HepG2 (cell line): ENCODE measurements around the gene KCNIP4. TPM values are rescaled to one million over a fixed set of nuclear protein-coding genes. Genes with fewer than 3 reads are reported as not detected.

Source experiments
- ATAC-seq: fragments of 200-7000 bp; cut with Tn5 transposase; 3 replicates; pipeline ENCODE4 v1.9.1; 2020; ENCODE audit warnings: mild to moderate bottlenecking, moderate library complexity
- BruUV-seq: library from RNA; stranded (reverse); fragments of 400-500 nt; replicated peaks from 2 replicates; lab custom pipeline; 2021; lab: Mats Ljungman, UMichigan
- CTCF ChIA-PET: fragments of 300-600 bp; formaldehyde crosslinking; extraction: SDS; loops from one replicate; lab custom pipeline; 2021; ENCODE audit warnings: low total read pairs, inconsistent platforms, low intra/inter-chr PET ratio; lab: Yijun Ruan, JAX
- POLR2A ChIA-PET: fragments of 350-600 bp; sonication (Branson Sonifier 250); formaldehyde crosslinking; loops from one replicate; lab custom pipeline; 2020; ENCODE audit warnings: antibody characterized with exemption, inconsistent platforms; lab: Yijun Ruan, JAX
- DNase-seq: peaks from one replicate; pipeline ENCODE4 v3.0.0-alpha.2; 2015; ENCODE audit warnings: low spot score
- FAIRE-seq: peaks from 3 replicates; lab custom pipeline; 2011; peaks lifted over from hg19 to GRCh38; lab: Jason Lieb, UNC
- H2AFZ ChIP-seq: one replicate; pipeline ENCODE4 v1.6.1; 2011; ENCODE audit warnings: low read length, inconsistent platforms
- H3K27ac ChIP-seq: fragments of 300-600 bp; 3 replicates; pipeline ENCODE4 v1.8.0; 2011; ENCODE audit warnings: mixed run types, mild to moderate bottlenecking, mixed read lengths, low read length, inconsistent platforms; ENCODE audit not compliant: insufficient read depth; ENCODE audit errors: extremely low read length
- H3K27me3 ChIP-seq, 2 experiments: fragments of 200-600 bp in 1 of 2; 2 replicates in 1 of 2; 3 replicates in 1 of 2; pipeline versions ENCODE4 v1.6.0 to v1.8.0; 2011; ENCODE audit warnings: low read length in 2 of 2, mild to moderate bottlenecking in 2 of 2, moderate library complexity in 2 of 2, inconsistent platforms in 1 of 2; ENCODE audit not compliant: insufficient read depth in 2 of 2, control insufficient read depth in 1 of 2
- H3K36me3 ChIP-seq, 2 experiments: fragments of 200-600 bp in 1 of 2; replicated peaks in 1 of 2; 2 replicates in 1 of 2; 3 replicates in 1 of 2; pipeline versions ENCODE4 v1.5.1 to v1.8.0; 2011; ENCODE audit warnings: low read length in 2 of 2, inconsistent platforms in 1 of 2; ENCODE audit not compliant: insufficient read depth in 2 of 2, control insufficient read depth in 1 of 2
- H3K4me1 ChIP-seq: 2 replicates; pipeline ENCODE4 v1.5.1; 2012; ENCODE audit warnings: low read length, inconsistent platforms; ENCODE audit not compliant: insufficient read depth
- H3K4me2 ChIP-seq: 2 replicates; pipeline ENCODE4 v1.6.0; 2011; ENCODE audit warnings: low read depth, low read length, inconsistent platforms
- H3K4me3 ChIP-seq, 3 experiments: fragments of 200-600 bp in 1 of 3; sonication (generic), shearing (Covaris generic) in 1 of 3; replicated peaks in 1 of 3; 2 replicates each; pipeline ENCODE4 v1.5.1; 2011 to 2016; ENCODE audit warnings: low read length in 3 of 3, inconsistent platforms in 2 of 3, low read depth in 2 of 3, mild to moderate bottlenecking in 2 of 3, control low read depth in 1 of 3, mixed read lengths in 1 of 3; ENCODE audit not compliant: insufficient read depth in 1 of 3
- H3K79me2 ChIP-seq: one replicate; pipeline ENCODE4 v1.6.1; 2011; ENCODE audit warnings: low read length, inconsistent platforms; ENCODE audit not compliant: insufficient read depth
- H3K9ac ChIP-seq: 2 replicates; pipeline ENCODE4 v1.6.0; 2011; ENCODE audit warnings: mild to moderate bottlenecking, low read depth, low read length, inconsistent platforms; ENCODE audit not compliant: insufficient read depth
- H3K9me3 ChIP-seq: 2 replicates; pipeline ENCODE4 v1.5.1; 2012; ENCODE audit warnings: mild to moderate bottlenecking, low read length
- H4K20me1 ChIP-seq: 2 replicates; pipeline ENCODE4 v1.6.0; 2011; ENCODE audit warnings: inconsistent platforms, mild to moderate bottlenecking, low read length, moderate library complexity; ENCODE audit not compliant: insufficient read depth
- DR1 ChIP-seq: sonication (generic); formaldehyde crosslinking; IDR thresholded peaks from 2 replicates; pipeline ENCODE4 v1.8.0; 2021; ENCODE audit warnings: mild to moderate bottlenecking, missing genetic modification reagents, inconsistent platforms
- JUN ChIP-seq: sonication (generic); formaldehyde crosslinking; IDR thresholded peaks from 2 replicates; pipeline ENCODE4 v1.4.0; 2020; ENCODE audit warnings: mild to moderate bottlenecking, missing genetic modification reagents
- PRMT3 ChIP-seq: sonication (generic); formaldehyde crosslinking; IDR thresholded peaks from 2 replicates; pipeline ENCODE4 v1.8.1; 2022; ENCODE audit warnings: low read depth, mild to moderate bottlenecking, moderate library complexity, missing genetic modification reagents, borderline replicate concordance
- ZIK1 ChIP-seq: sonication (generic); formaldehyde crosslinking; IDR thresholded peaks from 2 replicates; pipeline ENCODE4 v1.5.0; 2020; ENCODE audit warnings: mild to moderate bottlenecking, low read depth, missing genetic modification reagents, borderline replicate concordance
- ZNF772 ChIP-seq: sonication (generic); formaldehyde crosslinking; IDR thresholded peaks from 2 replicates; pipeline ENCODE4 v1.5.0; 2020; ENCODE audit warnings: mild to moderate bottlenecking, missing genetic modification reagents
- ZSCAN29 ChIP-seq: sonication (generic); formaldehyde crosslinking; conservative IDR thresholded peaks from 2 replicates; pipeline ENCODE4 v1.4.0; 2020; ENCODE audit warnings: mild to moderate bottlenecking, missing genetic modification reagents
- WGBS: methylation state at CpG from one replicate; pipeline ENCODE4 v1.1.6; 2017; ENCODE audit warnings: low lambda C conversion rate; 5-methylcytosine and 5-hydroxymethylcytosine counted together
- in situ Hi-C: cut with HindIII; loops from 2 replicates; pipeline ENCODE4 v1.10.0; 2017; ENCODE audit warnings: low pct_unique_long_range_greater_than_20kb; ENCODE audit not compliant: extremely low pct_ligation_motif_present
- intact Hi-C: fragments of 100-400 bp; cut with micrococcal nuclease; formaldehyde crosslinking; loops from one replicate; pipeline ENCODE4 v1.10.0; 2022; ENCODE audit not compliant: unreplicated experiment
- polyA plus RNA-seq, 8 experiments: library from polyadenylated mRNA; depleted of rRNA in 3 of 8; stranded (reverse) in 7 of 8; unstranded in 1 of 8; fragments of >200 nt; fragmentation: Illumina TruSeq in 4 of 8; extraction: Trizol in 4 of 8; gene quantifications; 2 replicates each; pipeline versions ENCODE4 v1.2.1 to v1.2.3, GENCODE V29; 2011 to 2016; ENCODE audit warnings: low read depth in 4 of 8, missing spikeins in 1 of 8, mixed read lengths in 1 of 8; ENCODE audit not compliant: insufficient read depth in 1 of 8
- total RNA-seq, 5 experiments: library from RNA; depleted of rRNA; stranded (reverse); fragments of >200 nt; fragmentation: Illumina TruSeq; extraction: Trizol; gene quantifications; 2 replicates each; pipeline ENCODE4 v1.2.3, GENCODE V29; 2016; ENCODE audit warnings: low read depth in 1 of 5
- TF ChIP-seq, protein P1 (sequence below): sonication (generic); formaldehyde crosslinking; IDR thresholded peaks from 2 replicates; pipeline ENCODE4 v1.4.0; 2020; ENCODE audit warnings: mild to moderate bottlenecking, low read depth, missing genetic modification reagents
- TF ChIP-seq, protein P2 (sequence below): sonication (generic); formaldehyde crosslinking; IDR thresholded peaks from 2 replicates; pipeline ENCODE4 v1.8.0; 2022; ENCODE audit warnings: low read depth, missing genetic modification reagents
- TF ChIP-seq, protein P3 (sequence below): sonication (generic); formaldehyde crosslinking; conservative IDR thresholded peaks from 2 replicates; pipeline ENCODE4 v1.4.0; 2020; ENCODE audit warnings: mild to moderate bottlenecking, missing genetic modification reagents, moderate library complexity
- TF ChIP-seq, protein P4 (sequence below): sonication (generic); formaldehyde crosslinking; IDR thresholded peaks from 2 replicates; pipeline ENCODE4 v1.8.0; 2022; ENCODE audit warnings: mild to moderate bottlenecking, missing genetic modification reagents, moderate library complexity

Gene KCNIP4
- total and polyA plus RNA-seq, 2 of the 13 experiments (the other 11 are each of a cell fraction or from before 2014, with no cell fraction given), result 0.09 TPM; not detected in 1

DNA sequence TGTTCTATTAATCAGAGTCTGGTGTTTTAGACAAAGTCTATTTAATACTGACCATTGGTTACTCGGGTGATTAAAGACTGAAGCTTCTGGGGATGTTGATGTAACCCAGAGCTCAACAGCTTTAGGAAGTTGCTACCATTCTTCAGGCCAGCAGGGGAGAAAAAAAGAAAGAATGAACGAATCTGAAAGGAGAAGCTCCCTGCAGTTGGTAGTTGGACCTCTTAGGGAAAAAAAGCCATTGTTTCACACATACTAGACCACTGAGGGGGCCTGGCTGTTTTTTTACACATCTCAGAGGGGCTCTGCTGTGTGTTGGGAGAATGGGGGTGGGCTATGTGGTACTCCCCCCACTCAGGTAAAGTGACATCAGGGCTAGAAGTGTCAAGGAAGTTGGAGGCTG, 378.9 kb downstream of the KCNIP4 start:
- Histone ChIP-seq H4K20me1 (no peaks in the 10 kb centered on the region), H3K79me2 (no peaks in the 10 kb centered on the region), H3K4me2 (no peak overlapping the region), H3K27me3 (no peaks in the 10 kb centered on the region), H2AFZ (no peak overlapping the region), H3K4me1 (no peaks in the 10 kb centered on the region), H3K4me3 (no peak overlapping the region), H3K27ac (no peak overlapping the region)
- ChIA-PET CTCF (no interaction called here), POLR2A (no interaction called here)
- BruUV-seq, result no TSS peak
- 0% methylated on average over 2 of the region's 2 CpGs for WGBS
- DNase-seq, result no peak
- in situ Hi-C loops, result no loop called here
- no peak for TF ChIP-seq ZNF772 (CRISPR knock-in tag)
- TF ChIP-seq JUN (CRISPR knock-in tag), result no peak
- TF ChIP-seq, all 625 proteins: peak for 0
- FAIRE-seq, result no peak
- intact Hi-C loops, result no loop called here
- no peak for ATAC-seq
- Histone ChIP-seq H3K9ac (no peak overlapping the region), H3K36me3 (no peaks in the 10 kb centered on the region), H3K9me3 (no peaks in the 10 kb centered on the region)

DNA sequence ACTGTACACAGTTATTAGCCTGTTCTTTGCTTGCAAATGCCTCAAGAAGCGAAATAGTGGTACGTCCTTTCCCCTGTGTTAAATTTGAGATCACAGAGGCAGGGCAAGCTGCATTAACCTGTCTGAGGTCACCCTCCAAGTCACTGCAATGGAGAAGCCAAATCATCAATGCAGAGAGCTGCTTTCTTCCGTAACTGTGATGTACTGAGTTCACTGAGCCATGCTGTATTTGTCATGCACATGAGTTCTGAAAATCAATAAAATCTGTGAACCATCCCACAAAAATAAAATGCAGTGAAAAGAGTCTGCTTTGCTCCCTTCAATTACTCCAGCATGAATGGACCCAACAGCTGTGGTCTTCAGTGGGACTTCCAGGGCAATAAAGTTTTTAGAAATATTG, 393.5 kb downstream of the KCNIP4 start:
- ATAC-seq (no peak), DNase-seq (no peak), FAIRE-seq (no peak)
- intact Hi-C loops, result no loop called here
- H3K27ac ChIP-seq, result no peak overlapping the region
- H3K4me2 ChIP-seq, result no peak overlapping the region
- POLR2A ChIA-PET, result no interaction called here
- CTCF ChIA-PET, result no interaction called here
- no peak overlapping the region for H3K9ac ChIP-seq
- 2% methylated on average over 3 of the region's 3 CpGs for WGBS
- H3K9me3 ChIP-seq, result no peaks in the 10 kb centered on the region
- no peaks in the 10 kb centered on the region for H3K27me3 ChIP-seq
- no peak overlapping the region for H2AFZ ChIP-seq
- no peaks in the 10 kb centered on the region for H4K20me1 ChIP-seq
- no peaks in the 10 kb centered on the region for H3K4me1 ChIP-seq
- in situ Hi-C loops, result no loop called here
- no peaks in the 10 kb centered on the region for H3K36me3 ChIP-seq
- BruUV-seq, result no TSS peak
- no peaks in the 10 kb centered on the region for H3K79me2 ChIP-seq
- no peak overlapping the region for H3K4me3 ChIP-seq
- TF ChIP-seq, protein P1, sequence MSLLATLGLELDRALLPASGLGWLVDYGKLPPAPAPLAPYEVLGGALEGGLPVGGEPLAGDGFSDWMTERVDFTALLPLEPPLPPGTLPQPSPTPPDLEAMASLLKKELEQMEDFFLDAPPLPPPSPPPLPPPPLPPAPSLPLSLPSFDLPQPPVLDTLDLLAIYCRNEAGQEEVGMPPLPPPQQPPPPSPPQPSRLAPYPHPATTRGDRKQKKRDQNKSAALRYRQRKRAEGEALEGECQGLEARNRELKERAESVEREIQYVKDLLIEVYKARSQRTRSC (CRISPR knock-in tag), result no peak
- TF ChIP-seq, protein P2, sequence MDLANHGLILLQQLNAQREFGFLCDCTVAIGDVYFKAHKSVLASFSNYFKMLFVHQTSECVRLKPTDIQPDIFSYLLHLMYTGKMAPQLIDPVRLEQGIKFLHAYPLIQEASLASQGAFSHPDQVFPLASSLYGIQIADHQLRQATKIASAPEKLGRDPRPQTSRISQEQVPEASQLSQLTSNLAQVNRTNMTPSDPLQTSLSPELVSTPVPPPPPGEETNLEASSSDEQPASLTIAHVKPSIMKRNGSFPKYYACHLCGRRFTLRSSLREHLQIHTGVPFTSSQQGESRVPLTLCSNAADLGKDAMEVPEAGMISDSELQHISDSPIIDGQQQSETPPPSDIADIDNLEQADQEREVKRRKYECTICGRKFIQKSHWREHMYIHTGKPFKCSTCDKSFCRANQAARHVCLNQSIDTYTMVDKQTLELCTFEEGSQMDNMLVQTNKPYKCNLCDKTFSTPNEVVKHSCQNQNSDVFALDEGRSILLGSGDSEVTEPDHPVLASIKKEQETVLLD (CRISPR knock-in tag), result no peak
- TF ChIP-seq, protein P3, sequence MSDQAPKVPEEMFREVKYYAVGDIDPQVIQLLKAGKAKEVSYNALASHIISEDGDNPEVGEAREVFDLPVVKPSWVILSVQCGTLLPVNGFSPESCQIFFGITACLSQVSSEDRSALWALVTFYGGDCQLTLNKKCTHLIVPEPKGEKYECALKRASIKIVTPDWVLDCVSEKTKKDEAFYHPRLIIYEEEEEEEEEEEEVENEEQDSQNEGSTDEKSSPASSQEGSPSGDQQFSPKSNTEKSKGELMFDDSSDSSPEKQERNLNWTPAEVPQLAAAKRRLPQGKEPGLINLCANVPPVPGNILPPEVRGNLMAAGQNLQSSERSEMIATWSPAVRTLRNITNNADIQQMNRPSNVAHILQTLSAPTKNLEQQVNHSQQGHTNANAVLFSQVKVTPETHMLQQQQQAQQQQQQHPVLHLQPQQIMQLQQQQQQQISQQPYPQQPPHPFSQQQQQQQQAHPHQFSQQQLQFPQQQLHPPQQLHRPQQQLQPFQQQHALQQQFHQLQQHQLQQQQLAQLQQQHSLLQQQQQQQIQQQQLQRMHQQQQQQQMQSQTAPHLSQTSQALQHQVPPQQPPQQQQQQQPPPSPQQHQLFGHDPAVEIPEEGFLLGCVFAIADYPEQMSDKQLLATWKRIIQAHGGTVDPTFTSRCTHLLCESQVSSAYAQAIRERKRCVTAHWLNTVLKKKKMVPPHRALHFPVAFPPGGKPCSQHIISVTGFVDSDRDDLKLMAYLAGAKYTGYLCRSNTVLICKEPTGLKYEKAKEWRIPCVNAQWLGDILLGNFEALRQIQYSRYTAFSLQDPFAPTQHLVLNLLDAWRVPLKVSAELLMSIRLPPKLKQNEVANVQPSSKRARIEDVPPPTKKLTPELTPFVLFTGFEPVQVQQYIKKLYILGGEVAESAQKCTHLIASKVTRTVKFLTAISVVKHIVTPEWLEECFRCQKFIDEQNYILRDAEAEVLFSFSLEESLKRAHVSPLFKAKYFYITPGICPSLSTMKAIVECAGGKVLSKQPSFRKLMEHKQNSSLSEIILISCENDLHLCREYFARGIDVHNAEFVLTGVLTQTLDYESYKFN (CRISPR knock-in tag), result no peak
- TF ChIP-seq PRMT3 (no peak), ZIK1 (CRISPR knock-in tag) (no peak), ZSCAN29 (CRISPR knock-in tag) (no peak), DR1 (no peak)
- TF ChIP-seq, protein P4, sequence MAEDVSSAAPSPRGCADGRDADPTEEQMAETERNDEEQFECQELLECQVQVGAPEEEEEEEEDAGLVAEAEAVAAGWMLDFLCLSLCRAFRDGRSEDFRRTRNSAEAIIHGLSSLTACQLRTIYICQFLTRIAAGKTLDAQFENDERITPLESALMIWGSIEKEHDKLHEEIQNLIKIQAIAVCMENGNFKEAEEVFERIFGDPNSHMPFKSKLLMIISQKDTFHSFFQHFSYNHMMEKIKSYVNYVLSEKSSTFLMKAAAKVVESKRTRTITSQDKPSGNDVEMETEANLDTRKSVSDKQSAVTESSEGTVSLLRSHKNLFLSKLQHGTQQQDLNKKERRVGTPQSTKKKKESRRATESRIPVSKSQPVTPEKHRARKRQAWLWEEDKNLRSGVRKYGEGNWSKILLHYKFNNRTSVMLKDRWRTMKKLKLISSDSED (CRISPR knock-in tag), result no peak
